T-helper 1 cell treated with Interleukin-12 subunit alpha and Interleukin-12 subunit beta and Interleukin-4 antibody, amounts not matched to agents 30 ng/mL and 1 ng/mL, for 36 hours (primary cell): Measurements from ENCODE around the gene TSHZ3. TPM values are rescaled to one million over a fixed set of nuclear protein-coding genes. Genes with fewer than 3 reads are reported as not detected.

Experiments
- intact Hi-C: fragments of 100-400 bp; cut with micrococcal nuclease; formaldehyde crosslinking; loops from one replicate; pipeline ENCODE4 v1.15.1; 2024
- total RNA-seq: library from RNA; stranded (reverse); gene quantifications from 2 replicates; pipeline ENCODE4 v1.2.3, GENCODE V29; 2022

The TSHZ3 gene
- total RNA-seq, 1 donor from 2014 or later: 2.2 TPM

GRCh38 chr19:31339411-31339810 is 9.8 kb downstream of the TSHZ3 start:
- intact Hi-C loops: no loop called here

DNA sequence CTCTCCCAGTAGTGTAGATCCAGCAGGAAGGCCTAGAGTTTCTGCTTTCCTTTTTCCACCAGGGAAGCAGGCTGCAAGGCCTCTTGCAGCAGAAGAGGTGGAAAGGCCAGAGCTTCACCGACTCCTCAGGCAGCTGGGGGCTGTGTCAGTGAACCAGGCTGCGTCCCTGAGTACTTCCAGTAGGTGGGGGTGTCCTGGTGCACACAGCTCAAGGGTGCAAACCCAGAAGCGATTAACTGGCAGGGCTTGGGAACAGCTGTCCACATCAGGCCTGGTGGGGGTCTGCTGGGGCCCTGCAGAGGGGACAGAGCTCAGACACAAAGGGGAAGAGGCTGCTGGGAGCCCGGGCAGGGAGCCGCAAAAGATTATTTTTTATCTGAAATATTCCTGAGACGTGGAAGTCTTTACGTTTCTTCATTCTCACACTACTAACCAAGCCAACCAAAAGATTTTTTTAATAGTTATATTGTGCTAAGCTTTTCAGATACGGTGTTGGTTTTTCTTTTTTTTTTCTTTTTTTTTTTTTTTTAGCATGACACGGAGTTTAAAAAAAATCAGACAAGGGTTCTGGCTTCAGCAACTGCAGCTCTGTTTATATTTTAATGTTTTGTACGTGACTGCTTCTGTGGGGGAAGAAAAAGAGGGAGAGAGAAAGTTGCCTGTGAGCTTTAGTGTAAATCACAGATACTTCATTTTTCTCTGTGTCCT is 11.0 kb downstream of the TSHZ3 start:
- intact Hi-C loops: no loop called here

GRCh38 chr19:31337008-31337914 is 12.0 kb downstream of the TSHZ3 start:
- intact Hi-C loops: no loop called here

GRCh38 chr19:31335716-31336115 is 13.5 kb downstream of the TSHZ3 start:
- intact Hi-C loops: no loop called here

DNA sequence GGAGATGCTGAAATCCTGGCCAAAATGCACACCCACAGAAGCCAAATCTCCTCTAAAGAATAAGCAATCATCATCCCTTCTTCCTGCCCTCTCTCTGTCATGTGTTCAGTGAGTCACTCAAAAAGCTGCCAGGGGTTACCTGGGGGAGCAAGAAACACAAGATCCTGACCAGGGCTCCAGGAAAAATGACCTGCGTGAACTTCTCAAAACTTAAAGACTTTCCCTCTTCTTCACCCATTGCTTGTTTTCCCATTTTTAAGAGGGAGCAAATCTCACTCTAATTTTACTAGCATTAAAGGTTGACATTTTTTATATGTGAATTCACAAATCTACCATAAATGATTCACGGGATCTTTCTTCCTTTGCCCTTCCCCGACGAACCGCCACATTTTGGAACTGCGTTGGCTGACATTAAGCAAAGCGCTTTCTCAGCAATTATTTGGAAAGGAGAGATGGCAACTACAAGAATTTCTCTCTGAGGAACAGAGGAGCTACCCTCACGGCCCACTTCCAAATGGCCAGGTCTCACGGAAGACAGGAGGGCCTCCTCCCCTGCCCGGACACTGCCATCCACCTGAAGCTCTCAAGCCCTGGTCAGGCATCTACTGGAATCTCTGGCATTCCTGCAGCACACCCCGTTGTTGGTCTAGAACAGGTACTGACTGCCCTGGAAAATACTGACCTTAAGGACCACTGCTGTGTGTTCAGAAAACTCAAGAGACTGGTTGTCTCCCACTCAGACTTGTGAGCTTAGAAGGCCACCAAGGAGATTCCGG is 14.2 kb downstream of the TSHZ3 start:
- intact Hi-C loops: no loop called here

DNA sequence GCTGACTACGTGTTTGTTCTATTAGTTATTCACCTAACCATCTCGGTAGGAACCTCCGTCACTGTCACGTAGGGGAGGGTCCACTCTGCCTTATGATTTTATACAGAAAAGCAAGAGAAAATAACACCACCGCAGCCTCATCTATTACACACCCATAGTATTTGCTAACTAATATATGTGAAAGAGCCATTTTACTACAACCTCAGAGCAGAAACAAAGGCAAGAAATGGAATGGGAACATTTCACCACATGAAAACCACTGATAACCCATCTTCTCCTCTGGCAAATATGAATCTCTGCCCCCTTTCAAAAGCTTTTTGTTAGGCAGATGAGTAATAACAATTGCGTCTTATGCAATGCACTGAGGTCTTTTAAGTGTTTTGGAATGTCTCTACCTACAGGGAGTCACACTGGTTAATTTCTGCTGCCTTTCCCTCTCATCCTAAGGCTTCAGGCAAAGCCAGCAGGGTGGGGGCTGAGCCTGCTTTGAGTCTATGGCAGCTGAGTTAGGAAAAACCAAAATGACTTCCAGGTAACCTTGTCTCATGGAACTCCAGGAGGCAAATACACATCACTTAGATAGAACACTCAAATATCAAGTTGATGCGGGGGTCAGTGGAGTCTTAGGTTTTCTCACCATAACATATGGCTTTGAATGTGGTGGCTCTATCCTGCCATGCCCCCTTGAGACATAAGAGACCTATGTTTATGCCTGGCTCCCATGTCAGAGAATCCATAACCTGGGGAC is 15.0 kb downstream of the TSHZ3 start:
- intact Hi-C loops: no loop called here

GRCh38 chr19:31332096-31332495 is 17.1 kb downstream of the TSHZ3 start:
- intact Hi-C loops: no loop called here

- intact Hi-C loops: no loop called here
These were observed 17.7 kb downstream of the TSHZ3 start for GRCh38 chr19:31331536-31331935.

GRCh38 chr19:31330761-31331160 is 18.5 kb downstream of the TSHZ3 start:
- intact Hi-C loops: no loop called here

GRCh38 chr19:31330237-31330636 is 19.0 kb downstream of the TSHZ3 start:
- intact Hi-C loops: no loop called here

DNA sequence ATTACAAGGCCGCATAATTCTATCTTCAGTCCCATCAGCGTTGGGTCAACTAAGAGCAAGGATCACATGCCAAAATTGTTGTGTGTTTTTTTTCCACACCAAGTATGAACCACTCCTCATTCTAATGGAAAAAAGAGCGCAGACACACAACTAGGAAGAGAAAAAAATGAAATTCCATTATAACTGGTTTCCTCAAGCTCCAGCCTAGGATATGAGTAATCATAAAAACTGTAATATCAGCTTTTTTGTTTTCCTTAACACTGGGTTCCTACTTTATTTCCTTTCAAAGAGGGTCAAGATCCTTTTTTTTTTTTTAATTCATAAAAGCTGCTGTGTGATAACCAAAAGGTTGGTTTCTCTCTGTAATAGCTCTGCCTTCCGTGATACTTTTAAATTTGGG is 19.4 kb downstream of the TSHZ3 start:
- intact Hi-C loops: no loop called here

DNA sequence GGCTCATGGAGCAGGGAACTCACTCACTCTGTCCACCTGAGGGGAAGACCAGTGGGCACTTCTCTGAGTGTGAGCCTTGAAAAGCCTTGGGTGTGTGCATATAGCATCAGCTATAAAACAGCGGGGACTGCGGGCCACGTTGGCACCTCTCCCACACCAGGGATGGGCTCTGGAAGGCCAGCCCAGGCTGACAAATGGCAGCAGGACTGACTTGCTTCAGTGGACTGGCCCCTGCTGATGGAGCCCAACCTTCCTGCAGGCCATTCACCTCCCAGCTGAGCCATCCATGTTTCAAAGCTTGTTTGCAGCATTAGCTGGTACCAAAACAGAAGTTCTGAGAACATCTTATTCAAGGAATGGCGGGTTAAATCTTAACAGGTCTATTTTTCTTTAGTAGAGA is 21.0 kb downstream of the TSHZ3 start:
- intact Hi-C loops: no loop called here

DNA sequence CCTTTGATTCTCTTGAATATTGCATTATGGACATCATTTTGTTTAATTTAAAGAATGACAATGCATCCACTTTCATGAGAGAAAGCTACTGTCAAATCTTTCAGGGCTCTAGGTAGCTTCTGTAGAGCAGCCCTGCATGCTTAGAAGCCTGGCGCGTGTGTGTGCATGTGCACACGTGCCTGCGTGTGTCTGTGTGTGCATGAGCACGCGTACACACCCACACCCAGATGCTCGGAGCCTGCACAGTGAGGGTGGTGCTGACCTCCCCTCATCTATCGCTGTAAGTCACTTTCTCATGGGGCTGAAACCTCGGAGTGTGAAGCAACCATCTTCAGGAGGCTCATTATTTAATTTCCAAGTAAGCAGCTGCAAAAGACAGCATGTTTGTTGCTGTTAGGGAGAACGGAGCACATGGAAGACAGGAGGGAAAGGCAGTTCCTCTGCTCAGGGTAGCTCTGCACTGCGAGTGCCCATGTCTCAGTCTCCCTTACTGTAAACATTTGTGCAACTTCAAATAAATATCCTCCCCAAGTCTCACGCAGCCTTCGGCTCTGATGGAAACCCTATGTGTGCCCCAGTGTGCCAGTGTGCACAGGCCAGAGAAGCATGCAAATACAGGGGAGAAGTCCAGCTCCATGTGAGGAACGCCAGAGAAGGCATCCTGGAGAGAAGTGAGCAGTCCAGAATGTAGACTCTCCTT is 22.8 kb downstream of the TSHZ3 start:
- intact Hi-C loops: no loop called here

DNA sequence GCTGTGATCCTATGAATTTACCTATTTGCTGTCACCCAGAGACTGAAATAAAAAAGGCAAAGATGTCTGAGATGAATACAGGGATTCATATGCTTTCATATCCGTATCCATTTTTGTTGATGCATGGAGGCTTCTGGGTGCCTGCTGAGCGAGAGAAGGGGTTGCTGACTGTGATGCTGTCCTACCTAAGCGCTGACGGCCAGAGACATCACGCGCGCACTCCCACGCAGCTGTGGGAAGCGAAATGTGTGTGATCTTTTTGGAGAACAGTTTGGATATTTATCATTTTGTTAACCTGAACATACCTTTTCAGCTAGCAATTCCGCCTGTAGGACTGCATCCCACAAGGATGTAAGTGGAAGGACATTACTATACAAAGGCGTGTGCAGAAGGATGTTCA is 23.9 kb downstream of the TSHZ3 start:
- intact Hi-C loops: no loop called here

DNA sequence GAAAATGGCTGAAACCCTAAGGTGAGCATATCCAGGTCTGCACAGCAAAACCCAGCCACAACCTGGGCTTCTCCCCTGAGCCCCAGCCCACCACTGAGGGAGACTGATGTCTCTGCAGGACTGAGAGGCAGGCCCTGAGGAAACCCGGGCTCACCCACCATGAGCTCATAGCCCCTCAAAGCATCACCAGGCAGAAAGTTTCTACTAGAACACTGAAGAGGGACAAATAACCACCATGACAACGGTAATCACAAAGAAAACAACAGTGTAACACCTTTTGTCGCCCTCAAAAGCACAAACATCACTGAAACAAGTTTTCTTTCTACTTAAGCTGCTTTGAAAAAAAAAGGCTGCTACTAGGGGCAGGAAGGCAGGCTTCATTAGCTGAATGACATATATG is 29.8 kb downstream of the TSHZ3 start:
- intact Hi-C loops: no loop called here

- intact Hi-C loops: no loop called here
These were observed 30.3 kb downstream of the TSHZ3 start for GRCh38 chr19:31318790-31319425.

GRCh38 chr19:31317570-31317969 is 31.7 kb downstream of the TSHZ3 start:
- intact Hi-C loops: no loop called here

GRCh38 chr19:31317093-31317492 is 32.1 kb downstream of the TSHZ3 start:
- intact Hi-C loops: no loop called here

GRCh38 chr19:31316201-31316951 is 32.9 kb downstream of the TSHZ3 start:
- intact Hi-C loops: no loop called here
